ENCODE measurements around the gene MARCHF3. TPM values are rescaled to one million over a fixed set of nuclear protein-coding genes. Genes with fewer than 3 reads are reported as not detected.
"Not testable (repeated sequence)": the region's sequence is repeated elsewhere in the genome, so short reads cannot be mapped to it uniquely, and the experiment has no call there.

MARCHF3 gene
- total and polyA plus RNA-seq, 10 of the 15 experiments (the other 5 are each of a cell fraction or from before 2014, with no cell fraction given): 3.6 to 24.1 (median 11.3) TPM

DNA sequence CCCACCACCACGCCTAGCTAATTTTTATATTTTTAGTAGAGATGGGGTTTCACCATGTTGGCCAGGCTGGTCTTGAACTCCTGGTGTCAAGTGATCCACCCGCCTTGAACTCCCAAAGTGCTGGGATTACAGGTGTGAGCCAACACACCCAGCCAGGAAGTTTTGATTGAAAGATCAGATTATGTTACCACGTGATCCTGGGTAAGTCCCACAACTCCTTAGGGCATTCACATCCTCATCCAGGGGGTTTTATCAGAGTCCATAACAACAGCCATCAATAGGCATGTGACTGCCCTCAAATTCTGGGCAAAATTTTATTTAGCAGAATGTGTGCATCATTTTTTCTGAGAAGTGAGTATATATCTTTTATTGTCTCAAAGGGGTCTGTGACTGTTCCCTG, 25.1 kb downstream of the MARCHF3 start:
- in situ Hi-C loops (cut with MboI); FAIRE-seq; H3K4me3 ChIP-seq; H3K4me2 ChIP-seq (ENCODE audit: control insufficient read depth, insufficient read depth); H3K27me3 ChIP-seq (replicated peaks in 1 of 2; ENCODE audit: control insufficient read depth in 2 of 2, insufficient read depth in 2 of 2, low read length in 1 of 2); BruUV-seq (replicated peaks); H3K27ac ChIP-seq (ENCODE audit: control insufficient read depth, insufficient read depth); H4K20me1 ChIP-seq (ENCODE audit: control insufficient read depth, insufficient read depth); H3K9me3 ChIP-seq (replicated peaks; ENCODE audit: control insufficient read depth, insufficient read depth, low read length); H3K9ac ChIP-seq (ENCODE audit: control insufficient read depth, insufficient read depth, low read length); H3K79me2 ChIP-seq (ENCODE audit: control insufficient read depth, insufficient read depth, low read length); intact Hi-C loops (cut with micrococcal nuclease; ENCODE audit: unreplicated experiment); DNase-seq (ENCODE audit: low read depth, low spot score); H2AFZ ChIP-seq (ENCODE audit: control insufficient read depth, low read depth, low read length); H3K36me3 ChIP-seq (ENCODE audit: control insufficient read depth in 2 of 2, insufficient read depth in 2 of 2, low read length in 1 of 2); H3K4me1 ChIP-seq (ENCODE audit: control insufficient read depth, insufficient read depth, low read length); ATAC-seq: not testable (repeated sequence)
- ChIA-PET CTCF (interaction anchor here (1.4 kb wide), 1 partner anchor 19 kb away, joined by 3 read pairs; no protein-coding TSS in a partner anchor), SMC1A (ENCODE audit: uncharacterized antibody, unreplicated experiment) (interaction anchor here (0.9 to 6.2 kb wide), 8 partner anchors 10 to 44 kb away, joined by 3 to 68 read pairs (median 6); no protein-coding TSS in a partner anchor), POLR2A (interaction anchor here (0.6 kb wide), 2 partner anchors 15 to 64 kb away, joined by 3 to 5 read pairs; no protein-coding TSS in a partner anchor), RAD21 (ENCODE audit: unreplicated experiment) (interaction anchor here (1.3 to 1.5 kb wide), 2 partner anchors 20 to 33 kb away, joined by 4 to 5 read pairs; no protein-coding TSS in a partner anchor)
- peak; percentile 64; the same call in 1 of the 2 replicates for TF ChIP-seq RAD51 (IDR thresholded peaks at IDR 0.05)
- peak; percentile 28 for TF ChIP-seq MEF2B (IDR thresholded peaks at IDR 0.05; ENCODE audit: partially characterized antibody, poor library complexity, severe bottlenecking)
- WGBS (ENCODE audit: insufficient coverage, insufficient replicate concordance, low lambda C conversion rate, missing lambda C conversion rate): 66% methylated on average over 3 of the region's 3 CpGs

DNA sequence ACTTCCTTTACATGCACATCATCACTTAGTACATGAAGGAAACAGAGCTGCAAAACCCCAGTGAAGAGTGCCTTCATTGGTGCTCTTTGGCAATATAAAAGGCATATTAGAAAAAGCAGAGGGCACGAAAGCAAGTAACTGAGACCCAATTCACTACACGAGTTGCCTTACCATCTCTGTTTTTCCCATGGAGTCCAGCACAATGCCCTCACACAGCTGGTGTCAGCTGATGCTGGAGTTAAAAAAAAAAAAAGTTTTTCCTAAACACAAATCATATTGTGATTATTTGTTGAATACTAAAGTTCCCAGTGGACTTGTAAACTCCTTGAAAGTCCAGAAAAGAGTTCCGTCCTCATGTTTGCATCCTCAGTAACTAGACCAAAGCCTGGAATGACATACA, 25.6 kb downstream of the MARCHF3 start:
- H2AFZ ChIP-seq (ENCODE audit: control insufficient read depth, low read depth, low read length): no peak overlapping the region
- H4K20me1 ChIP-seq (ENCODE audit: control insufficient read depth, insufficient read depth): no peaks in the 10 kb centered on the region
- in situ Hi-C loops (cut with MboI) (no loop called here), intact Hi-C loops (cut with micrococcal nuclease; ENCODE audit: unreplicated experiment) (no loop called here)
- H3K9me3 ChIP-seq (replicated peaks; ENCODE audit: control insufficient read depth, insufficient read depth, low read length): no peaks in the 10 kb centered on the region; the same call in 2 of the 3 replicates
- ATAC-seq: 0 out of 3 replicates have a peak, but pooled peaks have one; percentile 39
- no peak overlapping the region for H3K4me2 ChIP-seq (ENCODE audit: control insufficient read depth, insufficient read depth)
- H3K36me3 ChIP-seq (ENCODE audit: control insufficient read depth in 2 of 2, insufficient read depth in 2 of 2, low read length in 1 of 2): no peaks in the 10 kb centered on the region; a peak in 1 of 4 replicates
- RAD21 ChIA-PET (ENCODE audit: unreplicated experiment): interaction anchor here (1.0 to 1.5 kb wide), 3 partner anchors 8 to 33 kb away, joined by 3 to 5 read pairs (median 4); no protein-coding TSS in a partner anchor
- WGBS (ENCODE audit: insufficient coverage, insufficient replicate concordance, low lambda C conversion rate, missing lambda C conversion rate): 84% methylated on average over 3 of the region's 3 CpGs
- H3K4me3 ChIP-seq: no peak overlapping the region
- H3K9ac ChIP-seq (ENCODE audit: control insufficient read depth, insufficient read depth, low read length): no peak overlapping the region
- SMC1A ChIA-PET (ENCODE audit: uncharacterized antibody, unreplicated experiment): interaction anchor here (0.7 to 6.2 kb wide), 7 partner anchors 9 to 34 kb away, joined by 3 to 68 read pairs (median 5); no protein-coding TSS in a partner anchor
- no peak for DNase-seq (ENCODE audit: low read depth, low spot score)
- no TSS peak for BruUV-seq (replicated peaks)
- H3K27ac ChIP-seq (ENCODE audit: control insufficient read depth, insufficient read depth): no peak overlapping the region
- H3K27me3 ChIP-seq (replicated peaks in 1 of 2; ENCODE audit: control insufficient read depth in 2 of 2, insufficient read depth in 2 of 2, low read length in 1 of 2): no peaks in the 10 kb centered on the region
- no peaks in the 10 kb centered on the region for H3K4me1 ChIP-seq (ENCODE audit: control insufficient read depth, insufficient read depth, low read length)
- no peak for FAIRE-seq
- CTCF ChIA-PET: interaction anchor here (0.7 to 1.4 kb wide), 3 partner anchors 20 to 324 kb away, joined by 3 to 5 read pairs (median 3); no protein-coding TSS in a partner anchor
- no peaks in the 10 kb centered on the region for H3K79me2 ChIP-seq (ENCODE audit: control insufficient read depth, insufficient read depth, low read length)
- POLR2A ChIA-PET: interaction anchor here (0.6 to 1.3 kb wide), 4 partner anchors 9 to 63 kb away, joined by 3 to 5 read pairs (median 4); no protein-coding TSS in a partner anchor
- TF ChIP-seq BACH1 (IDR thresholded peaks at IDR 0.05; ENCODE audit: borderline replicate concordance) (no peak), ETV6 (conservative IDR thresholded peaks at IDR 0.05 in 1 of 2, IDR thresholded peaks at IDR 0.05 in 1 of 2; ENCODE audit: borderline replicate concordance in 1 of 2, low read depth in 1 of 2) (no peak), ZNF274 (IDR thresholded peaks at IDR 0.05; ENCODE audit: insufficient read depth, insufficient read length) (no peak)
- TF ChIP-seq, protein P1, sequence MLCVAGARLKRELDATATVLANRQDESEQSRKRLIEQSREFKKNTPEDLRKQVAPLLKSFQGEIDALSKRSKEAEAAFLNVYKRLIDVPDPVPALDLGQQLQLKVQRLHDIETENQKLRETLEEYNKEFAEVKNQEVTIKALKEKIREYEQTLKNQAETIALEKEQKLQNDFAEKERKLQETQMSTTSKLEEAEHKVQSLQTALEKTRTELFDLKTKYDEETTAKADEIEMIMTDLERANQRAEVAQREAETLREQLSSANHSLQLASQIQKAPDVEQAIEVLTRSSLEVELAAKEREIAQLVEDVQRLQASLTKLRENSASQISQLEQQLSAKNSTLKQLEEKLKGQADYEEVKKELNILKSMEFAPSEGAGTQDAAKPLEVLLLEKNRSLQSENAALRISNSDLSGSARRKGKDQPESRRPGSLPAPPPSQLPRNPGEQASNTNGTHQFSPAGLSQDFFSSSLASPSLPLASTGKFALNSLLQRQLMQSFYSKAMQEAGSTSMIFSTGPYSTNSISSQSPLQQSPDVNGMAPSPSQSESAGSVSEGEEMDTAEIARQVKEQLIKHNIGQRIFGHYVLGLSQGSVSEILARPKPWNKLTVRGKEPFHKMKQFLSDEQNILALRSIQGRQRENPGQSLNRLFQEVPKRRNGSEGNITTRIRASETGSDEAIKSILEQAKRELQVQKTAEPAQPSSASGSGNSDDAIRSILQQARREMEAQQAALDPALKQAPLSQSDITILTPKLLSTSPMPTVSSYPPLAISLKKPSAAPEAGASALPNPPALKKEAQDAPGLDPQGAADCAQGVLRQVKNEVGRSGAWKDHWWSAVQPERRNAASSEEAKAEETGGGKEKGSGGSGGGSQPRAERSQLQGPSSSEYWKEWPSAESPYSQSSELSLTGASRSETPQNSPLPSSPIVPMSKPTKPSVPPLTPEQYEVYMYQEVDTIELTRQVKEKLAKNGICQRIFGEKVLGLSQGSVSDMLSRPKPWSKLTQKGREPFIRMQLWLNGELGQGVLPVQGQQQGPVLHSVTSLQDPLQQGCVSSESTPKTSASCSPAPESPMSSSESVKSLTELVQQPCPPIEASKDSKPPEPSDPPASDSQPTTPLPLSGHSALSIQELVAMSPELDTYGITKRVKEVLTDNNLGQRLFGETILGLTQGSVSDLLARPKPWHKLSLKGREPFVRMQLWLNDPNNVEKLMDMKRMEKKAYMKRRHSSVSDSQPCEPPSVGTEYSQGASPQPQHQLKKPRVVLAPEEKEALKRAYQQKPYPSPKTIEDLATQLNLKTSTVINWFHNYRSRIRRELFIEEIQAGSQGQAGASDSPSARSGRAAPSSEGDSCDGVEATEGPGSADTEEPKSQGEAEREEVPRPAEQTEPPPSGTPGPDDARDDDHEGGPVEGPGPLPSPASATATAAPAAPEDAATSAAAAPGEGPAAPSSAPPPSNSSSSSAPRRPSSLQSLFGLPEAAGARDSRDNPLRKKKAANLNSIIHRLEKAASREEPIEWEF (IDR thresholded peaks at IDR 0.05; ENCODE audit: insufficient replicate concordance, low read depth, low read length): no peak
- TF ChIP-seq, protein P2, sequence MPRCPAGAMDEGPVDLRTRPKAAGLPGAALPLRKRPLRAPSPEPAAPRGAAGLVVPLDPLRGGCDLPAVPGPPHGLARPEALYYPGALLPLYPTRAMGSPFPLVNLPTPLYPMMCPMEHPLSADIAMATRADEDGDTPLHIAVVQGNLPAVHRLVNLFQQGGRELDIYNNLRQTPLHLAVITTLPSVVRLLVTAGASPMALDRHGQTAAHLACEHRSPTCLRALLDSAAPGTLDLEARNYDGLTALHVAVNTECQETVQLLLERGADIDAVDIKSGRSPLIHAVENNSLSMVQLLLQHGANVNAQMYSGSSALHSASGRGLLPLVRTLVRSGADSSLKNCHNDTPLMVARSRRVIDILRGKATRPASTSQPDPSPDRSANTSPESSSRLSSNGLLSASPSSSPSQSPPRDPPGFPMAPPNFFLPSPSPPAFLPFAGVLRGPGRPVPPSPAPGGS (IDR thresholded peaks at IDR 0.05; ENCODE audit: borderline replicate concordance, insufficient read depth, low read depth, low read length, poor library complexity, severe bottlenecking): no peak

Measured in GM12878 (cell line).